H9 (cell line): ENCODE measurements around the gene IL1RL2. TPM values are rescaled to one million over a fixed set of nuclear protein-coding genes. Genes with fewer than 3 reads are reported as not detected.

Experiments used
- DNase-seq: peaks from one replicate; pipeline ENCODE4 v3.0.0-alpha.2; 2017
- H2AFZ ChIP-seq: one replicate; pipeline ENCODE4 v1.6.1; 2013; ENCODE audit warnings: mild to moderate bottlenecking, low read length, control low read depth, moderate library complexity
- H2AK5ac ChIP-seq: 2 replicates; pipeline ENCODE4 v1.6.1; 2013; ENCODE audit warnings: low read length, control low read depth, mixed read lengths; ENCODE audit not compliant: insufficient read length
- H2BK120ac ChIP-seq: one replicate; pipeline ENCODE4 v1.6.1; 2013; ENCODE audit warnings: low read depth, mild to moderate bottlenecking, low read length, control low read depth, inconsistent platforms; ENCODE audit not compliant: poor library complexity, severe bottlenecking
- H2BK12ac ChIP-seq: 2 replicates; pipeline ENCODE4 v1.6.1; 2013; ENCODE audit warnings: low read length, control low read depth, mixed read lengths, low read depth; ENCODE audit not compliant: insufficient read length
- H2BK15ac ChIP-seq: 2 replicates; pipeline ENCODE4 v1.6.1; 2013; ENCODE audit warnings: low read depth, low read length, control low read depth
- H2BK20ac ChIP-seq: one replicate; pipeline ENCODE4 v1.6.1; 2013; ENCODE audit warnings: low read depth, mild to moderate bottlenecking, low read length, control low read depth, inconsistent platforms; ENCODE audit not compliant: poor library complexity, severe bottlenecking
- H2BK5ac ChIP-seq: 2 replicates; pipeline ENCODE4 v1.6.1; 2013; ENCODE audit warnings: low read length, control low read depth, mixed read lengths; ENCODE audit not compliant: insufficient read length
- H3K14ac ChIP-seq: 2 replicates; pipeline ENCODE4 v1.6.1; 2013; ENCODE audit warnings: low read length, control low read depth; ENCODE audit not compliant: insufficient read depth
- H3K18ac ChIP-seq: 2 replicates; pipeline ENCODE4 v1.6.1; 2013; ENCODE audit warnings: low read depth, mild to moderate bottlenecking, mixed read lengths, low read length, control low read depth; ENCODE audit not compliant: insufficient read length
- H3K23ac ChIP-seq: 2 replicates; pipeline ENCODE4 v1.6.1; 2013; ENCODE audit warnings: low read length, control low read depth, mixed read lengths, low read depth; ENCODE audit not compliant: insufficient read length
- H3K23me2 ChIP-seq: 2 replicates; pipeline ENCODE4 v1.6.1; 2013; ENCODE audit warnings: low read depth, mild to moderate bottlenecking, mixed read lengths, low read length, control low read depth; ENCODE audit not compliant: insufficient read length, poor library complexity, severe bottlenecking
- H3K27ac ChIP-seq: 2 replicates; pipeline ENCODE4 v1.5.1; 2013; ENCODE audit warnings: low read length, control low read depth, mixed read lengths, low read depth; ENCODE audit not compliant: insufficient read length
- H3K27me3 ChIP-seq: 2 replicates; pipeline ENCODE4 v1.6.1; 2013; ENCODE audit warnings: low read length, control low read depth, inconsistent platforms; ENCODE audit not compliant: insufficient read depth
- H3K4ac ChIP-seq: 2 replicates; pipeline ENCODE4 v1.6.1; 2013; ENCODE audit warnings: low read depth, mild to moderate bottlenecking, control low read depth, inconsistent platforms, low read length, moderate library complexity
- H3K4me1 ChIP-seq: 2 replicates; pipeline ENCODE4 v1.6.1; 2013; ENCODE audit warnings: low read length, control low read depth, inconsistent platforms; ENCODE audit not compliant: insufficient read depth
- H3K4me2 ChIP-seq: 2 replicates; pipeline ENCODE4 v1.6.1; 2013; ENCODE audit warnings: low read length, control low read depth, mixed read lengths; ENCODE audit not compliant: insufficient read length, insufficient read depth
- H3K56ac ChIP-seq: 2 replicates; pipeline ENCODE4 v1.6.1; 2013; ENCODE audit warnings: low read depth, mild to moderate bottlenecking, mixed read lengths, low read length, control low read depth; ENCODE audit not compliant: insufficient read length
- H3K79me1 ChIP-seq: 2 replicates; pipeline ENCODE4 v1.6.1; 2013; ENCODE audit warnings: low read depth, mild to moderate bottlenecking, moderate library complexity, low read length, control low read depth, inconsistent platforms; ENCODE audit not compliant: insufficient read depth, poor library complexity, severe bottlenecking
- H3K79me2 ChIP-seq: 2 replicates; pipeline ENCODE4 v1.6.1; 2013; ENCODE audit warnings: low read length, control low read depth, inconsistent platforms; ENCODE audit not compliant: insufficient read depth
- H3K9ac ChIP-seq: 2 replicates; pipeline ENCODE4 v1.6.1; 2013; ENCODE audit warnings: low read length, control low read depth, mixed read lengths; ENCODE audit not compliant: insufficient read length; ENCODE audit errors: extremely low read depth
- H3K9me3 ChIP-seq: one replicate; pipeline ENCODE4 v1.6.1; 2013; ENCODE audit warnings: low read depth, low read length, inconsistent platforms; ENCODE audit not compliant: control insufficient read depth
- H3T11ph ChIP-seq: one replicate; pipeline ENCODE4 v1.6.1; 2013; ENCODE audit warnings: mild to moderate bottlenecking, low read length, control low read depth, inconsistent platforms
- H4K20me1 ChIP-seq: one replicate; pipeline ENCODE4 v1.6.1; 2013; ENCODE audit not compliant: control insufficient read depth, insufficient read length, insufficient read depth
- H4K5ac ChIP-seq: 2 replicates; pipeline ENCODE4 v1.6.1; 2013; ENCODE audit warnings: low read depth, mild to moderate bottlenecking, mixed read lengths, low read length, control low read depth; ENCODE audit not compliant: insufficient read length
- H4K8ac ChIP-seq: replicated peaks from 2 replicates; pipeline ENCODE4 v1.6.1; 2013; ENCODE audit warnings: low read length, control low read depth, mixed read lengths, low read depth; ENCODE audit not compliant: insufficient read length
- H4K91ac ChIP-seq: 2 replicates; pipeline ENCODE4 v1.6.1; 2013; ENCODE audit warnings: low read depth, mild to moderate bottlenecking, moderate library complexity, mixed read lengths, low read length, control low read depth; ENCODE audit not compliant: insufficient read length
- H3K27ac Mint-ChIP-seq, 3 experiments: 2 replicates in 2 of 3; 3 replicates in 1 of 3; pipeline ENCODE4 v1.8.0; 2020 to 2021; ENCODE audit warnings: mixed read lengths in 3 of 3, mild to moderate bottlenecking in 1 of 3, moderate library complexity in 1 of 3
- H3K27me3 Mint-ChIP-seq: 2 replicates; pipeline ENCODE4 v1.8.0; 2021; ENCODE audit warnings: low read depth, mild to moderate bottlenecking, moderate library complexity, mixed read lengths
- H3K36me3 Mint-ChIP-seq, 3 experiments: 2 replicates in 2 of 3; 3 replicates in 1 of 3; pipeline ENCODE4 v1.8.0; 2020 to 2021; ENCODE audit warnings: low read depth in 3 of 3, mixed read lengths in 3 of 3; ENCODE audit not compliant: insufficient read depth in 1 of 3
- H3K4me1 Mint-ChIP-seq, 2 experiments: 2 replicates each; pipeline ENCODE4 v1.8.0; 2020; ENCODE audit warnings: mixed read lengths in 2 of 2
- H3K4me3 Mint-ChIP-seq, 2 experiments: 2 replicates in 1 of 2; 3 replicates in 1 of 2; pipeline ENCODE4 v1.8.0; 2020 to 2021; ENCODE audit warnings: mild to moderate bottlenecking in 2 of 2, mixed read lengths in 2 of 2, moderate library complexity in 1 of 2
- H3K9me3 Mint-ChIP-seq, 2 experiments: 2 replicates in 1 of 2; 3 replicates in 1 of 2; pipeline ENCODE4 v1.8.0; 2020; ENCODE audit warnings: mild to moderate bottlenecking in 2 of 2, mixed read lengths in 2 of 2, moderate library complexity in 1 of 2
- CTCF ChIP-seq: fragments of 200-600 bp; sonication (generic); conservative IDR thresholded peaks from 3 replicates; pipeline ENCODE4 v1.8.0; 2021; ENCODE audit warnings: antibody characterized with exemption, mild to moderate bottlenecking
- WGBS: extraction: QIAGEN DNeasy Blood & Tissue Kit; methylation state at CpG from one replicate; pipeline ENCODE4 v1.1.7; 2013; ENCODE audit warnings: missing lambda C conversion rate, low lambda C conversion rate, mixed read lengths; ENCODE audit not compliant: insufficient read length; ENCODE audit errors: extremely low coverage; 5-methylcytosine and 5-hydroxymethylcytosine counted together
- total RNA-seq: library from RNA; stranded (reverse); gene quantifications from 2 replicates; pipeline ENCODE4 v1.2.1, GENCODE V29; 2021

The IL1RL2 gene
- total RNA-seq, 1 experiment from 2014 or later, result not detected

- Histone ChIP-seq H3K27ac (no peak overlapping the region), H2BK15ac (no peak overlapping the region), H3K9ac (no peak overlapping the region), H4K91ac (no peak overlapping the region), H4K5ac (no peak overlapping the region), H3K23me2 (peaks cover 5% of the 10 kb centered on the region), H3T11ph (no peak overlapping the region), H4K20me1 (no peaks in the 10 kb centered on the region), H3K4ac (no peak overlapping the region), H2BK12ac (no peak overlapping the region), H2AK5ac (no peak overlapping the region), H3K4me1 (no peaks in the 10 kb centered on the region), H3K4me2 (no peak overlapping the region), H2AFZ (no peak overlapping the region), H3K9me3 (no peaks in the 10 kb centered on the region), H2BK20ac (no peak overlapping the region), H3K56ac (no peak overlapping the region), H3K27me3 (no peaks in the 10 kb centered on the region; the same call in 1 of the 2 replicates), H3K14ac (no peak overlapping the region), H3K79me2 (no peaks in the 10 kb centered on the region), H2BK5ac (no peak overlapping the region), H3K23ac (no peak overlapping the region), H3K79me1 (no peaks in the 10 kb centered on the region), H4K8ac (no peak overlapping the region), H3K18ac (no peak overlapping the region), H2BK120ac (no peak overlapping the region)
- Mint-ChIP-seq H3K27me3 (peaks cover 45% of the 10 kb centered on the region), H3K36me3 (no peaks in the 10 kb centered on the region), H3K4me1 (peaks cover 2 to 5% of the 10 kb centered on the region in 2 experiments; a peak in 2 of 4 replicates), H3K9me3 (no peaks in the 10 kb centered on the region), H3K4me3 (peak overlapping the region in 1 of 2 experiments; percentile 20; a peak in 1 of 5 replicates), H3K27ac (no peak overlapping the region)
- no CpG with 5 or more reads among the region's 2 CpGs for WGBS
- TF ChIP-seq CTCF, result no peak
- DNase-seq, result no peak
Measured at GRCh38 chr2:102252236-102252635, 65.4 kb downstream of the IL1RL2 start.
